Mucosa of descending colon (tissue), 3 donors: ENCODE data around the gene USP20. TPM values are rescaled to one million over a fixed set of nuclear protein-coding genes. Genes with fewer than 3 reads are reported as not detected.

Experiments
- ATAC-seq: fragments of 200-7000 bp; cut with Tn5 transposase; one replicate; pipeline ENCODE4 v1.9.1; 2020; ENCODE audit warnings: mild to moderate bottlenecking, moderate library complexity
- DNase-seq, 3 donors: peaks; one replicate each; pipeline ENCODE4 v3.0.0-alpha.2; 2020
- H3K36me3 ChIP-seq: fragments of 200-600 bp; one replicate; pipeline ENCODE4 v1.8.0; 2021; ENCODE audit warnings: low read depth, mild to moderate bottlenecking
- H3K4me1 ChIP-seq: fragments of 200-600 bp; one replicate; pipeline ENCODE4 v1.8.0; 2021; ENCODE audit warnings: low read depth, mild to moderate bottlenecking
- H3K4me3 ChIP-seq: fragments of 200-600 bp; one replicate; pipeline ENCODE4 v1.8.0; 2021; ENCODE audit warnings: mild to moderate bottlenecking
- H3K9me3 ChIP-seq: fragments of 200-600 bp; one replicate; pipeline ENCODE4 v1.8.0; 2021; ENCODE audit warnings: mild to moderate bottlenecking
- CTCF ChIP-seq: fragments of 200-600 bp; IDR thresholded peaks from one replicate; pipeline ENCODE4 v1.8.0; 2022; ENCODE audit warnings: antibody characterized with exemption, mild to moderate bottlenecking
- intact Hi-C, 2 donors: fragments of 100-400 bp; cut with DNase I in 1 of 2; cut with micrococcal nuclease in 1 of 2; formaldehyde crosslinking; loops; one replicate each; pipeline versions ENCODE4 v1.11.0 to v1.11.1; 2022; cut with DNase I, micrococcal nuclease
- total RNA-seq, 3 donors: library from RNA; stranded (reverse); fragmentation: NEBNext Ultra II Directional in 2 of 3; extraction: Animal tissue kit (Norgen Biotek cat#: 25700) in 2 of 3; gene quantifications; one replicate each; pipeline versions ENCODE4 v1.2.1 to v1.2.4, GENCODE V29; 2021 to 2023
- donor health status: DM: no; HTN: no; CAD: no; lungs with moderate emphysema.
- donor health status: DM: no; HTN: no; CAD: no.
- donor health status: DM: no; HTN: yes; CAD: no.

Gene USP20
- total RNA-seq, 3 donors from 2014 or later: 20.2 to 32.3 (median 22.9) TPM

- ATAC-seq: no peak
- TF ChIP-seq CTCF: no peak
- intact Hi-C loops: no loop called here
- Histone ChIP-seq H3K36me3 (no peaks in the 10 kb centered on the region), H3K4me3 (no peak overlapping the region), H3K9me3 (no peaks in the 10 kb centered on the region), H3K4me1 (no peaks in the 10 kb centered on the region)
- no peak for DNase-seq
These were observed 78.8 kb downstream of the USP20 start for GRCh38 chr9:129914051-129914450.

GRCh38 chr9:129916707-129917106, 81.4 kb downstream of the USP20 start:
- H3K4me1 ChIP-seq: no peaks in the 10 kb centered on the region
- ATAC-seq: no peak
- no peak for TF ChIP-seq CTCF
- no peaks in the 10 kb centered on the region for H3K36me3 ChIP-seq
- no peak for DNase-seq
- no peaks in the 10 kb centered on the region for H3K9me3 ChIP-seq
- H3K4me3 ChIP-seq: no peak overlapping the region
- intact Hi-C loops: no loop called here

GRCh38 chr9:129918296-129918950, 83.2 kb downstream of the USP20 start:
- DNase-seq (no peak), ATAC-seq (no peak)
- H3K36me3 ChIP-seq: no peaks in the 10 kb centered on the region
- H3K9me3 ChIP-seq: no peaks in the 10 kb centered on the region
- H3K4me3 ChIP-seq: no peak overlapping the region
- TF ChIP-seq CTCF: no peak
- H3K4me1 ChIP-seq: no peaks in the 10 kb centered on the region
- intact Hi-C loops: no loop called here

- H3K36me3 ChIP-seq: no peaks in the 10 kb centered on the region
- no peak for ATAC-seq
These were observed 84.0 kb downstream of the USP20 start for GRCh38 chr9:129919277-129919676.

GRCh38 chr9:129919841-129920240, 84.6 kb downstream of the USP20 start:
- no peak for ATAC-seq

More at GRCh38 chr9:129919277-129919676, 84.0 kb downstream of the USP20 start:
- TF ChIP-seq CTCF: no peak
- Histone ChIP-seq H3K4me3 (no peak overlapping the region), H3K9me3 (no peaks in the 10 kb centered on the region), H3K4me1 (no peaks in the 10 kb centered on the region)
- DNase-seq: no peak
- intact Hi-C loops: no loop called here

More at GRCh38 chr9:129919841-129920240, 84.6 kb downstream of the USP20 start:
- intact Hi-C loops: no loop called here
- Histone ChIP-seq H3K4me3 (no peak overlapping the region), H3K9me3 (no peaks in the 10 kb centered on the region), H3K4me1 (no peaks in the 10 kb centered on the region), H3K36me3 (no peaks in the 10 kb centered on the region)
- DNase-seq: no peak
- no peak for TF ChIP-seq CTCF
